ENCODE results near the gene ZNF385D. TPM values are rescaled to one million over a fixed set of nuclear protein-coding genes. Genes with fewer than 3 reads are reported as not detected.

Gene ZNF385D
- total RNA-seq, 1 experiment from 2014 or later = 9.6 TPM

GRCh38 chr3:21414506-21414905 is 336.5 kb downstream of the ZNF385D start (continued):
- TF ChIP-seq PRDM15 (CRISPR knock-in tag; IDR thresholded peaks at IDR 0.05) (no peak), AFF4 (CRISPR knock-in tag; IDR thresholded peaks at IDR 0.05; ENCODE audit: borderline replicate concordance) (no peak), OVOL2 (CRISPR knock-in tag; IDR thresholded peaks at IDR 0.05; ENCODE audit: borderline replicate concordance) (no peak), ZNF219 (CRISPR knock-in tag; IDR thresholded peaks at IDR 0.05; ENCODE audit: borderline replicate concordance) (no peak), USF1 (CRISPR knock-in tag; IDR thresholded peaks at IDR 0.05) (no peak), NR3C1 (CRISPR knock-in tag; conservative IDR thresholded peaks at IDR 0.05; ENCODE audit: low read depth) (no peak), MLX (CRISPR knock-in tag; IDR thresholded peaks at IDR 0.05) (no peak), ZSCAN18 (CRISPR knock-in tag; IDR thresholded peaks at IDR 0.05) (no peak), ZNF512 (CRISPR knock-in tag; IDR thresholded peaks at IDR 0.05; ENCODE audit: borderline replicate concordance) (no peak), CREM (CRISPR knock-in tag; IDR thresholded peaks at IDR 0.05) (no peak), RELA (CRISPR knock-in tag; IDR thresholded peaks at IDR 0.05; ENCODE audit: borderline replicate concordance) (no peak), CREB1 (CRISPR knock-in tag; IDR thresholded peaks at IDR 0.05) (no peak), IRF2 (CRISPR knock-in tag; IDR thresholded peaks at IDR 0.05; ENCODE audit: borderline replicate concordance, low read depth) (no peak)
- TF ChIP-seq, protein P1, sequence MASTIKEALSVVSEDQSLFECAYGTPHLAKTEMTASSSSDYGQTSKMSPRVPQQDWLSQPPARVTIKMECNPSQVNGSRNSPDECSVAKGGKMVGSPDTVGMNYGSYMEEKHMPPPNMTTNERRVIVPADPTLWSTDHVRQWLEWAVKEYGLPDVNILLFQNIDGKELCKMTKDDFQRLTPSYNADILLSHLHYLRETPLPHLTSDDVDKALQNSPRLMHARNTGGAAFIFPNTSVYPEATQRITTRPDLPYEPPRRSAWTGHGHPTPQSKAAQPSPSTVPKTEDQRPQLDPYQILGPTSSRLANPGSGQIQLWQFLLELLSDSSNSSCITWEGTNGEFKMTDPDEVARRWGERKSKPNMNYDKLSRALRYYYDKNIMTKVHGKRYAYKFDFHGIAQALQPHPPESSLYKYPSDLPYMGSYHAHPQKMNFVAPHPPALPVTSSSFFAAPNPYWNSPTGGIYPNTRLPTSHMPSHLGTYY (CRISPR knock-in tag; IDR thresholded peaks at IDR 0.05) = no peak
